DND-41 (cell line): Measurements from ENCODE around the gene MIA3.

Source experiments
- ATAC-seq: fragments of 200-7000 bp; cut with Tn5 transposase; 3 replicates; pipeline ENCODE4 v1.9.1; 2021; ENCODE audit warnings: low read depth; ENCODE audit not compliant: insufficient read depth
- DNase-seq: peaks from one replicate; pipeline ENCODE4 v3.0.0-alpha.2; 2020
- H2AFZ ChIP-seq: 2 replicates; pipeline ENCODE4 v1.6.0; 2012; ENCODE audit warnings: low read depth, low read length
- H3K27ac ChIP-seq: 2 replicates; pipeline ENCODE4 v1.5.1; 2012; ENCODE audit warnings: low read length, inconsistent platforms
- H3K27me3 ChIP-seq: fragments of 200-600 bp; sonication (generic); 2 replicates; pipeline ENCODE4 v1.6.0; 2012; ENCODE audit warnings: low read length, mild to moderate bottlenecking, inconsistent platforms; ENCODE audit not compliant: insufficient read depth, poor library complexity
- H3K36me3 ChIP-seq: 2 replicates; pipeline ENCODE4 v1.5.1; 2012; ENCODE audit warnings: low read length, inconsistent platforms; ENCODE audit not compliant: insufficient read depth
- H3K4me1 ChIP-seq: 2 replicates; pipeline ENCODE4 v1.5.1; 2012; ENCODE audit warnings: mild to moderate bottlenecking, low read length; ENCODE audit not compliant: insufficient read depth
- H3K4me2 ChIP-seq: 2 replicates; pipeline ENCODE4 v1.6.0; 2012; ENCODE audit warnings: mild to moderate bottlenecking, moderate library complexity, low read length, inconsistent platforms; ENCODE audit not compliant: insufficient read depth
- H3K4me3 ChIP-seq, 2 experiments: fragments of 200-600 bp in 1 of 2; shearing (Covaris generic) in 1 of 2; 2 replicates each; pipeline ENCODE4 v1.5.1; 2012 to 2016; ENCODE audit warnings: inconsistent platforms in 2 of 2, low read length in 2 of 2, mild to moderate bottlenecking in 2 of 2, low read depth in 1 of 2, moderate library complexity in 1 of 2
- H3K79me2 ChIP-seq: 2 replicates; pipeline ENCODE4 v1.6.0; 2012; ENCODE audit warnings: low read length, inconsistent platforms; ENCODE audit not compliant: insufficient read depth
- H3K9ac ChIP-seq: 2 replicates; pipeline ENCODE4 v1.6.0; 2012; ENCODE audit warnings: low read depth, mild to moderate bottlenecking, inconsistent platforms, low read length, moderate library complexity
- H3K9me3 ChIP-seq: 2 replicates; pipeline ENCODE4 v1.5.1; 2012; ENCODE audit warnings: low read length, moderate library complexity, mild to moderate bottlenecking, inconsistent platforms; ENCODE audit not compliant: insufficient read depth, severe bottlenecking
- H4K20me1 ChIP-seq: 2 replicates; pipeline ENCODE4 v1.6.0; 2012; ENCODE audit warnings: low read length; ENCODE audit not compliant: insufficient read depth
- CTCF ChIP-seq: IDR thresholded peaks from 2 replicates; pipeline ENCODE4 v1.5.1; 2012; ENCODE audit warnings: borderline replicate concordance, low read length, moderate library complexity, mild to moderate bottlenecking; ENCODE audit not compliant: poor library complexity, severe bottlenecking; ENCODE audit errors: extremely low read depth
- EZH2 ChIP-seq: IDR thresholded peaks from 3 replicates; pipeline ENCODE4 v1.6.1; 2012; ENCODE audit warnings: borderline replicate concordance, low read depth, mild to moderate bottlenecking, moderate library complexity, low read length, inconsistent platforms; ENCODE audit not compliant: severe bottlenecking

Gene MIA3

GRCh38 chr1:222696741-222697140, 78.8 kb downstream of the MIA3 start:
- Histone ChIP-seq H3K27me3 (no peaks in the 10 kb centered on the region), H3K4me3 (no peak overlapping the region), H3K4me1 (no peaks in the 10 kb centered on the region), H3K79me2 (peaks cover 19% of the 10 kb centered on the region), H3K9ac (no peak overlapping the region), H3K4me2 (no peak overlapping the region), H3K27ac (no peak overlapping the region), H3K36me3 (peaks cover 20% of the 10 kb centered on the region), H4K20me1 (peaks cover 3% of the 10 kb centered on the region; the same call in 1 of the 2 replicates), H3K9me3 (no peaks in the 10 kb centered on the region), H2AFZ (no peak overlapping the region)
- TF ChIP-seq EZH2 (no peak), CTCF (no peak)
- ATAC-seq = no peak
- DNase-seq = no peak

- Histone ChIP-seq H3K36me3 (peaks cover 20% of the 10 kb centered on the region), H4K20me1 (peaks cover under 1% of the 10 kb centered on the region; the same call in 1 of the 2 replicates), H2AFZ (no peak overlapping the region), H3K27ac (no peak overlapping the region), H3K4me2 (no peak overlapping the region), H3K9ac (no peak overlapping the region), H3K9me3 (no peaks in the 10 kb centered on the region), H3K4me3 (no peak overlapping the region), H3K27me3 (no peaks in the 10 kb centered on the region), H3K79me2 (peaks cover 19% of the 10 kb centered on the region), H3K4me1 (no peaks in the 10 kb centered on the region)
- TF ChIP-seq CTCF (no peak), EZH2 (no peak)
- no peak for ATAC-seq
- no peak for DNase-seq
Observed at GRCh38 chr1:222697203-222697602, 79.3 kb downstream of the MIA3 start.

GRCh38 chr1:222697826-222698225, 79.9 kb downstream of the MIA3 start:
- no peak for DNase-seq
- Histone ChIP-seq H3K27me3 (no peaks in the 10 kb centered on the region), H2AFZ (no peak overlapping the region), H3K36me3 (peaks cover 26% of the 10 kb centered on the region), H3K4me2 (no peak overlapping the region), H3K79me2 (peaks cover 23% of the 10 kb centered on the region), H3K9ac (no peak overlapping the region), H3K9me3 (no peaks in the 10 kb centered on the region), H3K4me3 (no peak overlapping the region), H3K4me1 (no peaks in the 10 kb centered on the region), H4K20me1 (no peaks in the 10 kb centered on the region), H3K27ac (no peak overlapping the region)
- ATAC-seq = no peak
- no peak for TF ChIP-seq CTCF
- no peak for TF ChIP-seq EZH2

GRCh38 chr1:222702210-222702609, 84.3 kb downstream of the MIA3 start:
- peaks cover 52% of the 10 kb centered on the region for H3K79me2 ChIP-seq
- H3K36me3 ChIP-seq = peaks cover 28% of the 10 kb centered on the region
- no peaks in the 10 kb centered on the region for H3K27me3 ChIP-seq
- TF ChIP-seq CTCF (no peak), EZH2 (no peak)
- H3K4me2 ChIP-seq = no peak overlapping the region
- H3K4me3 ChIP-seq = no peak overlapping the region
- DNase-seq (no peak), ATAC-seq (no peak)
- H2AFZ ChIP-seq = no peak overlapping the region
- H3K9me3 ChIP-seq = no peaks in the 10 kb centered on the region
- no peak overlapping the region for H3K27ac ChIP-seq
- no peaks in the 10 kb centered on the region; the same call in 1 of the 2 replicates for H4K20me1 ChIP-seq
- no peak overlapping the region for H3K9ac ChIP-seq
- no peaks in the 10 kb centered on the region for H3K4me1 ChIP-seq
